DND-41 (cell line): ENCODE data around the gene PRPH2.

Source experiments
- EZH2 ChIP-seq: IDR thresholded peaks from 3 replicates; pipeline ENCODE4 v1.6.1; 2012; ENCODE audit warnings: borderline replicate concordance, low read depth, mild to moderate bottlenecking, moderate library complexity, low read length, inconsistent platforms; ENCODE audit not compliant: severe bottlenecking
- TF ChIP-seq, protein P1 (sequence below): IDR thresholded peaks from 2 replicates; pipeline ENCODE4 v1.5.1; 2012; ENCODE audit warnings: borderline replicate concordance, low read length, moderate library complexity, mild to moderate bottlenecking; ENCODE audit not compliant: poor library complexity, severe bottlenecking; ENCODE audit errors: extremely low read depth

DNA sequence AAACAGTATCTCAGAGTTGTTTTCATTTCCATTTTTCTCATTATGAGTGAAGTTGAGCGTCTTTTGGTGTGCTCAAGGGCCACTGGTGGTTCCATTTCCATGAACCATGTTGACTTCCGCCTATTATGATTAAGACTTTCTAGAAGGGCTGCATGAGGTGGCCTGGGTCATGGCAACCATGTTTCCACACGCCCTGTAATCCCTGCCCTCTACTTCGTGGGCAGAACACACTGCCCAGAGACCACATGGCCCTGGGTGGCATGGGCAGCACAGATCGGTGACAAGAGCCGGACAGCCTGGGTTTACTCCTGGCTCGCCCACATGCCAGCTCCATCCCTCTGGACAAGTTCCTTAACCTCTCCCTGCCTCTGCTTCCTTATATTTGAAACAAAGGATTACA, 14.8 kb downstream of the PRPH2 start:
- TF ChIP-seq, protein P1, sequence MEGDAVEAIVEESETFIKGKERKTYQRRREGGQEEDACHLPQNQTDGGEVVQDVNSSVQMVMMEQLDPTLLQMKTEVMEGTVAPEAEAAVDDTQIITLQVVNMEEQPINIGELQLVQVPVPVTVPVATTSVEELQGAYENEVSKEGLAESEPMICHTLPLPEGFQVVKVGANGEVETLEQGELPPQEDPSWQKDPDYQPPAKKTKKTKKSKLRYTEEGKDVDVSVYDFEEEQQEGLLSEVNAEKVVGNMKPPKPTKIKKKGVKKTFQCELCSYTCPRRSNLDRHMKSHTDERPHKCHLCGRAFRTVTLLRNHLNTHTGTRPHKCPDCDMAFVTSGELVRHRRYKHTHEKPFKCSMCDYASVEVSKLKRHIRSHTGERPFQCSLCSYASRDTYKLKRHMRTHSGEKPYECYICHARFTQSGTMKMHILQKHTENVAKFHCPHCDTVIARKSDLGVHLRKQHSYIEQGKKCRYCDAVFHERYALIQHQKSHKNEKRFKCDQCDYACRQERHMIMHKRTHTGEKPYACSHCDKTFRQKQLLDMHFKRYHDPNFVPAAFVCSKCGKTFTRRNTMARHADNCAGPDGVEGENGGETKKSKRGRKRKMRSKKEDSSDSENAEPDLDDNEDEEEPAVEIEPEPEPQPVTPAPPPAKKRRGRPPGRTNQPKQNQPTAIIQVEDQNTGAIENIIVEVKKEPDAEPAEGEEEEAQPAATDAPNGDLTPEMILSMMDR, result no peak
- TF ChIP-seq EZH2, result no peak
